Neural progenitor cell (in vitro differentiated cells): Measurements from ENCODE around the gene GNG12.

ENCODE experiments used
- EZH2 ChIP-seq: fragments of 200-600 bp; sonication (generic); IDR thresholded peaks from 2 replicates; pipeline ENCODE4 v1.6.1; 2017; ENCODE audit warnings: antibody characterized with exemption, mild to moderate bottlenecking, moderate library complexity
- EZH2phosphoT487 ChIP-seq: fragments of 200-600 bp; sonication (generic); IDR thresholded peaks from 2 replicates; pipeline ENCODE4 v1.6.1; 2017; ENCODE audit warnings: antibody characterized with exemption
- TF ChIP-seq, protein P1 (sequence below): fragments of 200-600 bp; sonication (generic); IDR thresholded peaks from 2 replicates; pipeline ENCODE4 v1.5.1; 2017; ENCODE audit warnings: antibody characterized with exemption, mild to moderate bottlenecking

- TF ChIP-seq, protein P1, sequence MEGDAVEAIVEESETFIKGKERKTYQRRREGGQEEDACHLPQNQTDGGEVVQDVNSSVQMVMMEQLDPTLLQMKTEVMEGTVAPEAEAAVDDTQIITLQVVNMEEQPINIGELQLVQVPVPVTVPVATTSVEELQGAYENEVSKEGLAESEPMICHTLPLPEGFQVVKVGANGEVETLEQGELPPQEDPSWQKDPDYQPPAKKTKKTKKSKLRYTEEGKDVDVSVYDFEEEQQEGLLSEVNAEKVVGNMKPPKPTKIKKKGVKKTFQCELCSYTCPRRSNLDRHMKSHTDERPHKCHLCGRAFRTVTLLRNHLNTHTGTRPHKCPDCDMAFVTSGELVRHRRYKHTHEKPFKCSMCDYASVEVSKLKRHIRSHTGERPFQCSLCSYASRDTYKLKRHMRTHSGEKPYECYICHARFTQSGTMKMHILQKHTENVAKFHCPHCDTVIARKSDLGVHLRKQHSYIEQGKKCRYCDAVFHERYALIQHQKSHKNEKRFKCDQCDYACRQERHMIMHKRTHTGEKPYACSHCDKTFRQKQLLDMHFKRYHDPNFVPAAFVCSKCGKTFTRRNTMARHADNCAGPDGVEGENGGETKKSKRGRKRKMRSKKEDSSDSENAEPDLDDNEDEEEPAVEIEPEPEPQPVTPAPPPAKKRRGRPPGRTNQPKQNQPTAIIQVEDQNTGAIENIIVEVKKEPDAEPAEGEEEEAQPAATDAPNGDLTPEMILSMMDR, result no peak
- TF ChIP-seq EZH2, result no peak
- no peak for TF ChIP-seq EZH2phosphoT487
Measured at GRCh38 chr1:67677408-67677807, 155.9 kb downstream of the GNG12 start.
